IPS-20b (cell line): ENCODE results near the gene CRYBG2.

Source experiments
- H3K27ac ChIP-seq: one replicate; pipeline ENCODE4 v1.5.1; 2013; ENCODE audit warnings: low read length
- H3K27me3 ChIP-seq: 2 replicates; pipeline ENCODE4 v1.6.1; 2013; ENCODE audit warnings: mild to moderate bottlenecking, low read length, inconsistent platforms; ENCODE audit not compliant: insufficient read depth
- H3K36me3 ChIP-seq: 2 replicates; pipeline ENCODE4 v1.6.1; 2013; ENCODE audit warnings: low read depth, mild to moderate bottlenecking, inconsistent platforms, low read length, moderate library complexity; ENCODE audit not compliant: insufficient read depth
- H3K4me1 ChIP-seq: 2 replicates; pipeline ENCODE4 v1.6.1; 2013; ENCODE audit warnings: mild to moderate bottlenecking, control low read depth, inconsistent platforms, low read length, moderate library complexity; ENCODE audit not compliant: insufficient read depth
- H3K4me3 ChIP-seq: 2 replicates; pipeline ENCODE4 v1.5.1; 2013; ENCODE audit warnings: mild to moderate bottlenecking, low read length, inconsistent platforms
- H3K9ac ChIP-seq: 2 replicates; pipeline ENCODE4 v1.6.1; 2013; ENCODE audit warnings: low read depth, mild to moderate bottlenecking, inconsistent platforms, low read length, moderate library complexity
- H3K9me3 ChIP-seq: 2 replicates; pipeline ENCODE4 v1.6.1; 2013; ENCODE audit warnings: mild to moderate bottlenecking, low read depth, low read length, inconsistent platforms; ENCODE audit not compliant: insufficient read depth

The CRYBG2 gene

GRCh38 chr1:26354972-26355371 lies 1.0 kb upstream of the CRYBG2 start:
- H3K4me1 ChIP-seq: peaks cover 28% of the 10 kb centered on the region
- no peak overlapping the region for H3K4me3 ChIP-seq
- H3K36me3 ChIP-seq: no peaks in the 10 kb centered on the region
- peaks cover 15% of the 10 kb centered on the region for H3K27me3 ChIP-seq
- H3K27ac ChIP-seq: no peak overlapping the region
- H3K9me3 ChIP-seq: no peaks in the 10 kb centered on the region
- H3K9ac ChIP-seq: no peak overlapping the region

- Histone ChIP-seq H3K27ac (no peak overlapping the region), H3K36me3 (no peaks in the 10 kb centered on the region), H3K4me3 (no peak overlapping the region), H3K9me3 (no peaks in the 10 kb centered on the region), H3K4me1 (peaks cover 23% of the 10 kb centered on the region), H3K9ac (no peak overlapping the region), H3K27me3 (no peaks in the 10 kb centered on the region)
These were observed 595 bp downstream of the CRYBG2 start for GRCh38 chr1:26353210-26353859.

DNA sequence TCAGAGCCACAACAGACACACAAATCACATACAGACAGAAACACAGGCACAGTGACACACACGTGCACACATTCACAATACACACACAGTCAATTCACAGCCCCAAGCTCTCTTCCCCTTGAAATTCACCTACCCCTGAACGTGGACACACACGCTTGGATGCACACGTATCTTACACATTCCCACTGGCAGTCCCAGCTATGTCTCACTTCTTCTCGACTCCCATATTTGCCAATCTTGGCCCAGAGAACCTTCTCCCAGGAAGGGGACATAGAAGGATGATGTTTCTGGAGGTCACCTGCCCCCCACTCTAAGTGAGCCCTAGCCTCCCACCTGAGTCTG lies 1.6 kb downstream of the CRYBG2 start:
- H3K4me3 ChIP-seq: no peak overlapping the region
- no peak overlapping the region for H3K9ac ChIP-seq
- H3K27me3 ChIP-seq: no peaks in the 10 kb centered on the region
- H3K4me1 ChIP-seq: peaks cover 23% of the 10 kb centered on the region
- H3K36me3 ChIP-seq: no peaks in the 10 kb centered on the region
- no peaks in the 10 kb centered on the region for H3K9me3 ChIP-seq
- peak overlapping the region; percentile 29 for H3K27ac ChIP-seq

DNA sequence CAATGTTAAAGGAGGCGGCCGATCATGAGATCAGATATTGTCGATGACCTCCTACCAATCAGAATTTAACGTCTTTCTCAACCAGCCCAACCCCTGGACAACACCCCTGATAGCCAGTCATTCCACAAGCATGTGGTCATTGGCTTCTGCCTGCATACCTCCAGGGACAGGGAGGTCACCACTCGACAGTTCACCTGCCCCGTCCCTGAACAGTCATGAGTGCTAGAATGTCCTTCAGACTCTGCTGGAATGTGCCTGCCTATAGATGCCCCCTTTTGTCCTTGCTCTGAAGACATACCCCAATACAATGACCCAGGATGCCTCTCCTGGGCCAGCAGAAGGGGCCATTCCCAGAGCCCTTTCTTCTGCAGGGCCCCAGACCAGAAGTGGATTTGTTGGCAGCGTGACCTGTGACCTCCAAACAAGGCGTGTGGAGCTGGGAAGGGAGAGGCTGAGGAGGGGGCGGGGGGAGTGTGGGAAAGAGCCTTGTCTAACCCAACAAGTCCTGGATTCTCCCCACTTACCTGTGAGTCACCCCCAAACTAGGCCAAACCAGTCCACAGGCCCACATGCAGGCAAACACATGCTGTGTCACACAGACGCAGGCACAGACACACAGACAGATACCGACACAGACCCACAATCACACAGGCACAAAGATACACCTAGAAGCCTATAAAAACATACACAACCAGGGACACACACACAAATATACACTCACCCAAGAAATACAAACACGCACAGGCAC lies 2.2 kb downstream of the CRYBG2 start:
- no peak overlapping the region for H3K4me3 ChIP-seq
- H3K27ac ChIP-seq: peak overlapping the region; percentile 29
- H3K9me3 ChIP-seq: no peaks in the 10 kb centered on the region
- no peaks in the 10 kb centered on the region for H3K36me3 ChIP-seq
- H3K9ac ChIP-seq: 0 out of 2 replicates have a peak overlapping the region, but pooled peaks have one; percentile 20
- peaks cover 23% of the 10 kb centered on the region for H3K4me1 ChIP-seq
- no peaks in the 10 kb centered on the region for H3K27me3 ChIP-seq

- H3K4me1 ChIP-seq: peaks cover 21% of the 10 kb centered on the region
- peak overlapping the region; percentile 50; the same call in 1 of the 2 replicates for H3K9ac ChIP-seq
- H3K9me3 ChIP-seq: no peaks in the 10 kb centered on the region
- H3K4me3 ChIP-seq: no peak overlapping the region; the same call in 1 of the 2 replicates
- H3K36me3 ChIP-seq: no peaks in the 10 kb centered on the region
- no peaks in the 10 kb centered on the region for H3K27me3 ChIP-seq
- peak overlapping the region; percentile 19 for H3K27ac ChIP-seq
These were observed 3.0 kb downstream of the CRYBG2 start for GRCh38 chr1:26350701-26351589.

DNA sequence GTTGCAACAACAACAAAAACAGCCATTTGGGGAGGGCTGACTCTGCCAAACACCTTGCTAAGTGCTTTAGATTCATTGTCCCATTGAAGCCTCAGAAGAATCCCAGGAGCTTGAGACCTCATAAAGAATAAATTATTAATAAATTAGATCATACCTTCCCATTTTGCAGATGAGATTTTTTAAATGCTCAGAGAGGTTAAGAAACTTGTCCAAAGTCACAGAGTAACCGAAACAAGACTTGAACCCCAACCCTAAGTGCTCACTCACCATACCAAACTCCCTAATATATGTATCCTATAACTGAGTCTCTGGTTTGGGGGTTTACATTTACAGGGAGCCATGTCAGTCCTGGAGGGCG lies 3.6 kb downstream of the CRYBG2 start:
- H3K27me3 ChIP-seq: no peaks in the 10 kb centered on the region
- peaks cover 21% of the 10 kb centered on the region for H3K4me1 ChIP-seq
- H3K9me3 ChIP-seq: no peaks in the 10 kb centered on the region
- no peak overlapping the region for H3K27ac ChIP-seq
- H3K4me3 ChIP-seq: no peak overlapping the region; the same call in 1 of the 2 replicates
- H3K36me3 ChIP-seq: no peaks in the 10 kb centered on the region
- peak overlapping the region; percentile 24; the same call in 1 of the 2 replicates for H3K9ac ChIP-seq

DNA sequence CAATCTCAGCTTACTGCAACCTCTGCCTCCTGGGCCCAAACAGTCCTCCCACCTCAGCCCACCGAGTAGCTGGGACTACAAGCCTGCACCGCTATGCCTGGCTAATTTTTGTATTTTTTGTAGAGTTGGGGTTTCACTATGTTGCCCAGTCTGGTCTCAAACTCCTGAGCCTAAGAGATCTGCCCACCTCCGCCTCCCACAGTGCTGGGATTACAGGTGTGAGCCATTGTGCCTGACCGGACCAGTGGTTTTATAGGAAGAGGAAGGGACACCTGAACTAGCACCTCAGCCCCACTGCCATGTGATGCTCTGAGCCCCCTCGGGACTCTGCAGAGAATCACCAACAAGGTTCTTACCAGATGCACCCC lies 4.1 kb downstream of the CRYBG2 start:
- no peaks in the 10 kb centered on the region for H3K36me3 ChIP-seq
- H3K27me3 ChIP-seq: no peaks in the 10 kb centered on the region
- H3K9ac ChIP-seq: peak overlapping the region; percentile 24; the same call in 1 of the 2 replicates
- H3K4me1 ChIP-seq: peaks cover 21% of the 10 kb centered on the region
- H3K4me3 ChIP-seq: no peak overlapping the region
- no peaks in the 10 kb centered on the region for H3K9me3 ChIP-seq
- no peak overlapping the region for H3K27ac ChIP-seq

DNA sequence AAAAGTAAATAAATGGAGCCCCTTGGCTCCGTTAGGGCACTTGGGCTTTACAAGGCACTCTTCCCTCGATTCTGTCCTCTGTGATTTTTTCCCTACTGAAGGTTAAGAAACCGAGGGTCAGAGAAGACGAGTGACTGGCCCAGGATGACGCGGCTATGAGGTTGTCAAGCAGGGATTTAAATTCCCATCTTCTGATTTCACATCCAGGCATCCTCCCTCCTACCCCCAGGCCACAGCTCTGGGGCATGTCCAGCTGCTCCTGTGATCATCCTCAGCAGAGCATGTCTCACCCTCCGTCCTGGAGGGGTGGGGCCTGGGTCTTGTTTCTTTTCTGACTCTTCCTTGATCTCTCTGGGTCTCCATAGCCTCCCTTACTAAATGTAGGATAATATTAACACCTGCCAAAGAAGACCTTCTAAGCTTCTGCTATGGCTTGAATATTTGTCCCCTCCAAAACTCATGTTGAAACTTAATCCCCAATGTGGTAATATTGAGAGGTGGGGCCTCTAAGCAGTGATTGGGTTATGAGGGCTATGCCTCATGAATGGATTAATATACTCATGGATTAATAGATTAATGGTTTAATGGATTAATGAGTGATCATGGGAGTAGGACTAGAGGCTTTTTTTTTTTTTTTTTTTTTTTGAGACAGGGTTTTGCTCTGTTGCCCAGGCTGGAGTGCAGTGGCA lies 4.6 kb downstream of the CRYBG2 start:
- no peaks in the 10 kb centered on the region for H3K36me3 ChIP-seq
- H3K4me3 ChIP-seq: no peak overlapping the region
- H3K27me3 ChIP-seq: no peaks in the 10 kb centered on the region
- H3K27ac ChIP-seq: no peak overlapping the region
- no peak overlapping the region for H3K9ac ChIP-seq
- H3K4me1 ChIP-seq: peaks cover 21% of the 10 kb centered on the region
- no peaks in the 10 kb centered on the region for H3K9me3 ChIP-seq

DNA sequence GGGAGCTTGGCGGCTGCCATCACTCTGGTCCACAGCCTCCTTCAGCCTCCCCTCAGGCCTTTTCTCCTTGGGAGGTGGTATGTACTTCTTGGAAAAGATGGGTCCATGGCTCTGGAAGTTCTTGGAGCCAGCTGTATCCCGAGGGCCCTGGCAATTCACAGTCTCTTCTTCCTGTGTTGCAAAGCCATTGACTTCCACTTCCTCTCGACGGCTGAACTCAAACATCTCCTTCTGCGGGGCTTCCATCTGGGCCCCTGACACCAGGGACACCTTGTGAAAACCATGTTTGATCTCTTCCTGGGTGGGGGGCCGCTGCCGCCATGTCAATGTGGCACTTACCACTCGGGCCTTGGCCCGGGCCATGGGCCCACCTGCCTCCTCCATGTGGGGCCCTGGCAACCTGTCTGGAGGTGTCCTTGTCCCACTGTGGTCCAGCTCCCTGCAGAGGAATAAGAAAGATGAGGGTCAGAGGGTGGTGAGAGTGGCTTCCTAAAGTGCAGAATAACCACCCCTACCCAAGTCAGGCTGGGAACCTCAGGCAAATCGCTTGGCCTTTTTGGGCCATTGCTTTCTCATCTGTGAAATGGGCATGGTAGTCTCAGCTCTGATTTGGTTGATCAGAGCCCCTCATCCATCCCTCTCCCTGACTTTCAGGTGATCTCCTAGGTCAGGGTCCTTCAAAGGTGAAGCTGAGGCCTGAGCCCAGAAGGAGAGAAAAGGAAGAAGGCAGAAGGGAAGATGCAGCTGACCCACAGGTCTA lies 7.5 kb downstream of the CRYBG2 start:
- H3K36me3 ChIP-seq: no peaks in the 10 kb centered on the region

GRCh38 chr1:26345718-26346117 lies 8.2 kb downstream of the CRYBG2 start:
- no peaks in the 10 kb centered on the region for H3K9me3 ChIP-seq
- peaks cover 8% of the 10 kb centered on the region for H3K4me1 ChIP-seq
- no peak overlapping the region for H3K4me3 ChIP-seq
- H3K36me3 ChIP-seq: no peaks in the 10 kb centered on the region
- H3K27me3 ChIP-seq: no peaks in the 10 kb centered on the region
- no peak overlapping the region for H3K9ac ChIP-seq
- H3K27ac ChIP-seq: no peak overlapping the region

More for the DNA sequence above, 7.5 kb downstream of the CRYBG2 start:
- Histone ChIP-seq H3K9me3 (no peaks in the 10 kb centered on the region), H3K27ac (no peak overlapping the region), H3K9ac (no peak overlapping the region), H3K27me3 (no peaks in the 10 kb centered on the region), H3K4me1 (peaks cover 16% of the 10 kb centered on the region), H3K4me3 (no peak overlapping the region)
